Fibroblast of skin of left quadriceps (primary cell): ENCODE data around the gene PIGU.
"Not testable (repeated sequence)": the region's sequence is repeated elsewhere in the genome, so short reads cannot be mapped to it uniquely, and the experiment has no call there.

Experiments used
- DNase-seq, 2 experiments: peaks; one replicate each; pipeline ENCODE4 v3.0.0-alpha.2; 2013; ENCODE audit warnings: low read depth in 2 of 2

Gene PIGU

GRCh38 chr20:34661811-34662210, 15.1 kb downstream of the PIGU start:
- peak in 1 of 2 experiments; percentile 6 for DNase-seq

GRCh38 chr20:34658654-34659053, 18.2 kb downstream of the PIGU start:
- DNase-seq: not testable (repeated sequence)

DNA sequence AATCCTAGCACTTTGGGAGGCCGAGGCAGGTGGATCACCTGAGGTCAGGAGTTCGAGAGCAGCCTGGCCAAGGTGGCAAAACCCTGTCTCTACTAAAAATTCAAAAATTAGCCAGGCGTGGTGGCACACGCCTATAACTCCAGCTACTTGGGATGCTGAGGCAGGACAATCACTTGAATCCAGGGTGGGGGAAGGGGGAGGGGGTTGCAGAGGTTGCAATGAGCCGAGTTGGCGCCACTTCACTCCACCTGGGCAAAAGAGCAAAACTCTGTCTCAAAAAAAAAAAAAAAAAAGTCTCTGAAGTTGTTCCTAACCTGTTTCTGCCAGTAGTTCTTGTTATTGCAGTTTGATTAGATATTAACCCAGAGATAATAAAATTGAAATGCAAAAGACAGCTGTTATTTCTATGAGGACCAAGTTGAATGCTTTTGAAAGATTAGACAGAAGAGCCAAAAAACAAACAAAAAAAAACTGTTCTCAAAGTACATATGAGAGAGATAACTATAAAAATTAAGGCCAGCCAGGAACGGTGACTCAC, 22.6 kb downstream of the PIGU start:
- DNase-seq: no peak

GRCh38 chr20:34651200-34651599, 25.7 kb downstream of the PIGU start:
- DNase-seq: no peak

DNA sequence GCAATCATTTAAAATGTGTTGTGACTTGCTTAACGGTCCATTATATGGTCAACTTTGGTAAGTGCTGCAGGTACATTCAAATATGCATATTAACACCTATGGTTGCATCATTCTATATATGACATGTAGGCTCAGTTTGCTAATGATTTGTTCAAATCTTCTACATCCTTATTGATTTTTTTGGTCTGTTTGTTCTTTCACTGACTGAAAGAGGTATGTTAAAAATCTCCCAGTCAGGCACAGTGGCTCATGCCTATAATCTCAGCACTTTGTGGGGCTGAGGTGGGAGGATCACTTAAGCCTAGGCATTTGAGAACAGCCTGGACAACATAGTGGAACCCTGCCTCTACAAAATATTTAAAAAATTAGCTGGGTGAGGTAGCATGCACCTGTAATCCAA, 29.2 kb downstream of the PIGU start:
- no peak for DNase-seq

DNA sequence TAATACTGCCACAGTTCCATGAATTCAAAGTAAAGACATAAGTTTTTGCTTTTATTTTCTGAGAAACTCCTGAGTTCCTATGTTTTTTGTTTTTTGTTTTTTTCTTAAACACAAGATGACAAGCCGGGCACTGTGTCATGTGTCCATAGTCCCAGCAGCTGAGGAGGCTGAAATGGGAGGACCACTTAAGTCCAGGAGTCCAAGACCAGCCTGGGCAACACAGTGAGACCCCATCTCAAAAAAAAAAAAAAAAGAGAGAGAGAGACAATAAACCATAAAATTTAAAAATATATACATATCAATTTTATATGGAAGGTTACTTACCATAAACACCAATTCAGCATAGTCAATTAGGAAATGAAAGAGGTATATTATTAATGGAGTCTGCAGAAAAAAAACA, 31.9 kb downstream of the PIGU start:
- DNase-seq: no peak

- no peak for DNase-seq
Measured at GRCh38 chr20:34644345-34644744, 32.5 kb downstream of the PIGU start.

DNA sequence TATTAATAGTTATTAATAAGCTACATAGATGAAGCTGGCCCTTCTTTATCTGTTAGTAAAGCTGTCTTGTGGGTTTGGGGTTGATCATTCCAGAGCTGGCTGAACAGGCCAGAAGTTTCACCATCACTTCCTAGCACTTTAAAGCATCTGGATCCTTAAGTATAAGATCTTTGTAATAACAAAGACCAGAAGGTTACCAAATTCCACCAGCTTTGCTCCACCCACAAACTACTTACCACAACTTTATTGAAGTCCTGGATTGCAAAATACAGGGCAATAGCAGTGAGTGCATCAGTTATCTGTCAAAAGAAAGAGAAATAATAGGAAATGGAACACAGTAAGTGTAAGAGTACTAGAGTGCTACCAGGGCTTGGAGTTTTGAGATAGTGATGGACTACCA, 33.0 kb downstream of the PIGU start:
- peak; percentile 56 to 57 for DNase-seq

DNA sequence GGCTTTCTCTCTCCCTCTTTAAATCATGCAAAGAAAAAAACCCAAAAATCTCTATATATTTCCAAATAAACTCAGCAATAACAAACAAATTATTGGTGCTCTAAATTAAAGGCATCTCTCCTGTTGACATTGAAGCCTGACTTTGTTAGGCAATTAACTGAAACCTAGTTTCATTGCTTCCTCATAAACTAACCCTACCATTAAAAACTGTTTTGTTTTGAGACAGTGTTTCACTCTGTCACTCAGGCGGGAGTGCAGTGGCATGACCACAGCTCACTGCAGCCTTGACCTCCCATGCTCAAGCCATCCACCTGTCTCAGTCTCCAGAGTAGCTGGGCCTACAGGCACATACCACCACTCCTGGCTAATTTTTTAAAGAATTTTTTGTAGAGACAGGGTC, 34.9 kb downstream of the PIGU start:
- DNase-seq: no peak

GRCh38 chr20:34639755-34640222, 37.1 kb downstream of the PIGU start:
- no peak for DNase-seq

GRCh38 chr20:34638532-34638931, 38.4 kb downstream of the PIGU start:
- no peak for DNase-seq

DNA sequence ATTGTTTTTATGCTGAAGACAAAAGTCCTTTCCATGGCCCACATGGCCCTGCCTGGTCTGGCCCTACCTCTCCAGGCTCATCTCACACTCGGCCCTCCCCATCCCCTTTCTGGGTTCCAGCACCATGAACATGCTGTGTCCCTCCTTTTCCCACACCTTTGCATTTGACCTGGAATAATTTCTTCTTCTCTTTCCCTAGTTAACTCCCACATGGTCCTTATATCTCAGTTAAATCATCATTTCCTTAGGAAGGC, 38.9 kb downstream of the PIGU start:
- no peak for DNase-seq

DNA sequence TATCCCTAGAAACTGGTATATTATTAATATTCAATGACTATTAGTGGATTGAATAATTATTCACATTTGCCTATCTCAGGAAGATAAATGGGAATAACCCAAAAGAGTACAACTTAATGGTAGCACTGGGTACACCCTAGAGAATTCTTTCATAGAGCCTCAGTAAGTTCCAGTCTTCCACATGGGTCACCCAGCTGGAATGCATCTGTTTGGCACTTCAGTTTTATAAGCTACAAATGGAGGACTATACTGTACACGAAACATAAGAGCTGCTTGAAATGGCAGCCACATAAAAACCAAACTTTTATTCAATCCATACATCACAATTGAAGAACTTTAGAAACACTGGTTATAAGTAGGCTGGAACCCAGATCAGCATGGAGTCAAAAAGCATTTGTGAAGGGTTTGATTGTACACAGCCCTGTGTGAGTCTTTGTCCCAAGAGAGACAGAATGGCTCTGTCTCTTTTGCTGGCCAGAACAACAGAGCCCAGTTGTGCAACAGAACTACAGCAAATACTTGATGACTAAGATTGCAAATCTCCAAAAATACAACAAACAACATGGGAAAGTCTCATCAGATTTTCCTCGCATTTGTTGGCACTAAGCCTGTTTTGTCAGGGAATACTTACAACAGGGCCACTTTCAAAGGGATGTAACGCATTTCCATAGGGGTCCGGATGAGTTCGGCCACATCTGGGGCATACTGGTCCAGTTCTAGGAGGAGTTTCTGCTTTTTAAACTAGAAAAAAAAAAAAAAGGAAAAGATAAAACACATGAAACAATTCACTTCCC, 39.5 kb downstream of the PIGU start:
- DNase-seq: peak; percentile 40 to 43

DNA sequence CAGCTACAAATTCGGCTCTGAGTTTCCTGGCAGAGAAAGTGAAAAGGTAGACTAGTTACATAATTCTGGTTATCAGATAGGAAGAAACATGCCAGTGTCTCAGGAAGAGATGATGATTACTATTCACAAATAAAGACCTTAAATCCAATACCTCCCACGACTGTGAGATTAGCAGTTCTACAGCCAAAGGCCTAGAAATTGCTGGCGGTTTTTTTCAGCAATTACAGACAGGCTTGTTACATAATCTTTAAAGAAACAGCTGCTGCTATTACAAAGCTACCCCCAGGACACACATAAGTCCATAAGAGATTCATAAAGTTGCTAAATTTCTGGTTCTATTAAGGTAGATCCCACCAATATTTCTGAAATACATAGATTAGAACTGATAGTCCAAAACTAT, 40.2 kb downstream of the PIGU start:
- DNase-seq: no peak

GRCh38 chr20:34634392-34634791, 42.5 kb downstream of the PIGU start:
- no peak for DNase-seq

- no peak for DNase-seq
Measured at GRCh38 chr20:34632870-34633452, 43.9 kb downstream of the PIGU start.

DNA sequence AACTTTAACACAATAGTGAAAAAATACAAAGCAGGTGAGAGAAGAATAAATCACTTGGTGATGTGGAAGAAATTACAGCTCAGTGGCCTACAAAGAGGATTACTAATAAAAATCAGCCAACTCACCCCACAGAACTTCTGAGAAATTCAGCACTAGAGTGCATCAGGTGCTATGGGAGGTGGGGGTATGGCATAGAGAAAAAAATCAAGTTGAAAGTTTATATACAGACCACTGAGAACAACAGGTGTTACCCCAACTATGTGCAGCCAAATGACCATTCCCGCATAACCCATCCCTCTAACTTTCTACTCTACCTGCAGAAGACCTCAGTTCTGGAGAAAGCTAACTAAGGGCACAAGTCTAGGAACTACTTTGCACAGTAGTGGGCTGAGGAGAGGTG, 47.0 kb downstream of the PIGU start:
- DNase-seq: no peak

- peak; percentile 17 to 18 for DNase-seq
Measured at GRCh38 chr20:34629342-34629741, 47.5 kb downstream of the PIGU start.

DNA sequence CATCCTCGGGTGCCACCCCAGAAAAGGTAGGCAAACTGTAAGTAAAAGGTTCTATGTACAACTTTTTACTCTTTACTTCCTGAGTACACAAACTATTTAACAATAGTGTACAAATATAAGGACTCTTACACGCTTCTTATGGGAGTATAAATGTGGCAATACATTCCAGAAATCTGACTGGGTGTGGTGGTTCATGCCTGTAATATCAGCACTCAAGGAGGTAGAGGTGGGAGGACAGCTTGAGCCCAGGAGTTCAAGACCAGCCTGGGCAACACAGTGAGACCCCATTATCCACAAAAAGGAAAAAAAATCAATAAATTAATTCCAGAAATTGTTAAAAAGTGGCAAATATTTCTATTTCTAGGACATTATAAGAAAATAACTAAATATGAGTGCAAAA, 48.9 kb downstream of the PIGU start:
- no peak for DNase-seq

GRCh38 chr20:34627458-34627857, 49.4 kb downstream of the PIGU start:
- DNase-seq: no peak

GRCh38 chr20:34626992-34627391, 49.9 kb downstream of the PIGU start:
- DNase-seq: no peak

DNA sequence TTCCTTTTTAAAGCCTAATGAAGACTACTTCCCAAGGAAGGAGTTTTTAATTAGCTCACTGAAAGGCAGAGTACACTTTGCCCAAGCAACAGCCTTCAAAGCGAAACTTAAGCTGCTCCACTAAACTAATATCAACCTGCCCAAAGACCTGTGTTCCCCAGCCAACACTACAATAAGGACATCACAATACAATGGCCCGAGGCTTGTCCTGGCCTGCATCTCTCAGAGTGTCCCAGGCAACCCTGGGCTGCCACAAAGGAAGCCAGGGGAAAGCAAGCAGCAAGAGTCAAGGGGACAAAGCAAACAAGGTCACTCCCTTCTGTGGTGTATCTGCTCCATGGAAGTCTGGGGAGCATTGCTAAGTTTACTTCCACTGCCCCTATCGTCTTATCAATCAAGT, 52.3 kb downstream of the PIGU start:
- no peak for DNase-seq

DNA sequence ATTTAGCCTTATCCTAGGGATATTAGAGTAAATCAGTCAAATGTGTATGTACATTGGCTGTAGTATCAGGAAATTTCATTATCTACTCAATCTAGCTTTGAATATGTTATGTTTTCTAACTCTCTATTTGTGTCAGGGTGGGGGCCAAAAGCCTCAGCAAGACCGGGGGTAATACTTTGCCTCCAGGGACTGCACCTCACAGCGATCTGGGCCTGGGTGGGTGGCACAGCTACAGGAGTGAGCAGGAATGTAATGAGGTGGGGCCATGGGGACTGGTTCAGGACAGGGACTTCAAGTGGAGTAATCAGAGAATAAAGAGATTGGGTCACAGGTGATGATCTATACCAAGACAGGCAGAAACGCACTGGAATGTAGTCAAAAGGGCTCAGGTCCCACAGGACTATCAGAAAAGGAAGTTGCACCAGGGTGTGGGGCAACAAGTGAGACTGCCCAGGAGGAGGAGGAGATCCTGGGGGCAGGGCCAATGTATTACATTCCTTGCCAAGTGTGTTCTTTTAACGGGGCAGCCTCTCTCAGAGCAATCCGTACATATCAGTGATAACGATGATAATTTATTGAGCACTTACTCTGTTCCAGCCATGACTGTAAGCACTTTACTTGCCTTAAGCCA, 54.0 kb downstream of the PIGU start:
- DNase-seq: no peak
